Neural cell (in vitro differentiated cells): ENCODE results near the gene LRP1. TPM values are rescaled to one million over a fixed set of nuclear protein-coding genes. Genes with fewer than 3 reads are reported as not detected.

ENCODE experiments used
- H2AFZ ChIP-seq: fragments of 200-600, 300-800 bp; sonication (generic), shearing (Covaris generic); 2 replicates; pipeline ENCODE4 v1.6.0; 2014; ENCODE audit warnings: low read depth, mild to moderate bottlenecking, antibody characterized with exemption, low read length, moderate library complexity
- H3F3A ChIP-seq: fragments of 200-600 bp; shearing (Covaris generic); 2 replicates; pipeline ENCODE4 v1.6.1; 2016; ENCODE audit warnings: mild to moderate bottlenecking, moderate library complexity, mixed read lengths, antibody characterized with exemption, low read length; ENCODE audit not compliant: insufficient read depth, poor library complexity, severe bottlenecking
- H3K27ac ChIP-seq: fragments of 200-600, 300-800 bp; sonication (generic), shearing (Covaris generic); 2 replicates; pipeline ENCODE4 v1.5.1; 2014; ENCODE audit warnings: mild to moderate bottlenecking, low read length, moderate library complexity
- H3K27me3 ChIP-seq: fragments of 300-800, 200-600 bp; sonication (generic), shearing (Covaris generic); 2 replicates; pipeline ENCODE4 v1.6.0; 2014; ENCODE audit warnings: mild to moderate bottlenecking, low read depth, low read length, moderate library complexity; ENCODE audit not compliant: insufficient read depth
- H3K36me3 ChIP-seq: fragments of 300-800, 200-600 bp; sonication (generic), shearing (Covaris generic); 2 replicates; pipeline ENCODE4 v1.5.1; 2014; ENCODE audit warnings: mild to moderate bottlenecking, antibody characterized with exemption, low read length, moderate library complexity; ENCODE audit not compliant: insufficient read depth
- H3K4me2 ChIP-seq: fragments of 300-800, 200-600 bp; sonication (generic), shearing (Covaris generic); 2 replicates; pipeline ENCODE4 v1.6.0; 2014; ENCODE audit warnings: mild to moderate bottlenecking, low read length
- H3K4me3 ChIP-seq: fragments of 300-800, 200-600 bp; sonication (generic), shearing (Covaris generic); 2 replicates; pipeline ENCODE4 v1.5.1; 2014; ENCODE audit warnings: mild to moderate bottlenecking, low read length, moderate library complexity
- H3K79me2 ChIP-seq: fragments of 200-600 bp; shearing (Covaris generic); replicated peaks from 2 replicates; pipeline ENCODE4 v1.6.0; 2014; ENCODE audit warnings: mild to moderate bottlenecking, low read length, moderate library complexity; ENCODE audit not compliant: insufficient read depth
- H3K9ac ChIP-seq: fragments of 300-800, 200-600 bp; sonication (generic), shearing (Covaris generic); 2 replicates; pipeline ENCODE4 v1.6.1; 2016; ENCODE audit warnings: mild to moderate bottlenecking, low read length, mixed read lengths
- H3K9me2 ChIP-seq: fragments of 200-600 bp; shearing (Covaris generic); 2 replicates; pipeline ENCODE4 v1.6.1; 2016; ENCODE audit warnings: mild to moderate bottlenecking, low read length, mixed read lengths; ENCODE audit not compliant: insufficient read depth
- H3K9me3 ChIP-seq: fragments of 200-600, 300-800 bp; sonication (generic), shearing (Covaris generic); 2 replicates; pipeline ENCODE4 v1.6.1; 2016; ENCODE audit warnings: mild to moderate bottlenecking, mixed run types, low read length, moderate library complexity, mixed read lengths
- H4K20me1 ChIP-seq: fragments of 200-600 bp; shearing (Covaris generic); 2 replicates; pipeline ENCODE4 v1.6.1; 2016; ENCODE audit warnings: mild to moderate bottlenecking, mixed run types; ENCODE audit not compliant: insufficient read depth
- EP300 ChIP-seq: fragments of 450-650 bp; conservative IDR thresholded peaks from 2 replicates; pipeline ENCODE4 v1.6.1; 2014; ENCODE audit warnings: antibody characterized with exemption, mild to moderate bottlenecking, moderate library complexity; ENCODE audit not compliant: poor library complexity, severe bottlenecking
- EZH2 ChIP-seq: fragments of 200-600, 300-800 bp; shearing (Covaris generic), sonication (generic); IDR thresholded peaks from 2 replicates; pipeline ENCODE4 v1.6.1; 2014; ENCODE audit warnings: antibody characterized with exemption, low read length, borderline replicate concordance, mild to moderate bottlenecking; ENCODE audit not compliant: insufficient read depth, poor library complexity, severe bottlenecking
- MXI1 ChIP-seq: fragments of 450-650 bp; conservative IDR thresholded peaks from 2 replicates; pipeline ENCODE4 v1.6.1; 2014; ENCODE audit warnings: antibody characterized with exemption, mild to moderate bottlenecking; ENCODE audit not compliant: poor library complexity, severe bottlenecking
- POLR2AphosphoS5 ChIP-seq: IDR thresholded peaks from 2 replicates; pipeline ENCODE4 v1.6.1; 2012
- RAD21 ChIP-seq: fragments of 450-650 bp; conservative IDR thresholded peaks from 2 replicates; pipeline ENCODE4 v1.6.1; 2014; ENCODE audit warnings: antibody characterized with exemption, mild to moderate bottlenecking, moderate library complexity
- REST ChIP-seq: IDR thresholded peaks from 2 replicates; pipeline ENCODE4 v1.6.1; 2012; ENCODE audit warnings: borderline replicate concordance
- SMC3 ChIP-seq: fragments of 450-650 bp; conservative IDR thresholded peaks from 2 replicates; pipeline ENCODE4 v1.6.1; 2014; ENCODE audit warnings: antibody characterized with exemption, mild to moderate bottlenecking, moderate library complexity; ENCODE audit not compliant: poor library complexity
- TAF1 ChIP-seq: IDR thresholded peaks from 2 replicates; pipeline ENCODE4 v1.6.1; 2012; ENCODE audit warnings: low read depth
- polyA plus RNA-seq: library from polyadenylated mRNA; depleted of rRNA; stranded (reverse); fragments of >200 nt; gene quantifications from 2 replicates; pipeline ENCODE4 v1.2.3, GENCODE V29; 2014
- TF ChIP-seq, protein P1 (sequence below): fragments of 450-650 bp; IDR thresholded peaks from 2 replicates; pipeline ENCODE4 v1.5.1; 2014; ENCODE audit warnings: antibody characterized with exemption, mild to moderate bottlenecking, moderate library complexity; ENCODE audit not compliant: poor library complexity, severe bottlenecking

The LRP1 gene
- polyA plus RNA-seq, 1 donor from 2014 or later, result 18.2 TPM

- Histone ChIP-seq H3K4me2 (no peak overlapping the region), H3K27ac (no peak overlapping the region), H3K9me2 (no peaks in the 10 kb centered on the region), H3K9ac (no peak overlapping the region), H3F3A (no peaks in the 10 kb centered on the region), H3K79me2 (no peaks in the 10 kb centered on the region), H2AFZ (no peak overlapping the region), H3K27me3 (peaks cover 40% of the 10 kb centered on the region), H3K4me3 (no peak overlapping the region), H3K36me3 (peaks cover 6% of the 10 kb centered on the region), H4K20me1 (no peaks in the 10 kb centered on the region), H3K9me3 (no peaks in the 10 kb centered on the region)
- no peak for TF ChIP-seq TAF1
- TF ChIP-seq MXI1, result peak; percentile 60
- TF ChIP-seq EP300, result no peak
- TF ChIP-seq POLR2AphosphoS5, result no peak
- TF ChIP-seq REST, result no peak
- TF ChIP-seq SMC3, result peak; percentile 91
- no peak for TF ChIP-seq EZH2
- TF ChIP-seq, protein P1, sequence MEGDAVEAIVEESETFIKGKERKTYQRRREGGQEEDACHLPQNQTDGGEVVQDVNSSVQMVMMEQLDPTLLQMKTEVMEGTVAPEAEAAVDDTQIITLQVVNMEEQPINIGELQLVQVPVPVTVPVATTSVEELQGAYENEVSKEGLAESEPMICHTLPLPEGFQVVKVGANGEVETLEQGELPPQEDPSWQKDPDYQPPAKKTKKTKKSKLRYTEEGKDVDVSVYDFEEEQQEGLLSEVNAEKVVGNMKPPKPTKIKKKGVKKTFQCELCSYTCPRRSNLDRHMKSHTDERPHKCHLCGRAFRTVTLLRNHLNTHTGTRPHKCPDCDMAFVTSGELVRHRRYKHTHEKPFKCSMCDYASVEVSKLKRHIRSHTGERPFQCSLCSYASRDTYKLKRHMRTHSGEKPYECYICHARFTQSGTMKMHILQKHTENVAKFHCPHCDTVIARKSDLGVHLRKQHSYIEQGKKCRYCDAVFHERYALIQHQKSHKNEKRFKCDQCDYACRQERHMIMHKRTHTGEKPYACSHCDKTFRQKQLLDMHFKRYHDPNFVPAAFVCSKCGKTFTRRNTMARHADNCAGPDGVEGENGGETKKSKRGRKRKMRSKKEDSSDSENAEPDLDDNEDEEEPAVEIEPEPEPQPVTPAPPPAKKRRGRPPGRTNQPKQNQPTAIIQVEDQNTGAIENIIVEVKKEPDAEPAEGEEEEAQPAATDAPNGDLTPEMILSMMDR, result peak; percentile 90
- peak; percentile 88 for TF ChIP-seq RAD21
These were observed 84.9 kb downstream of the LRP1 start for GRCh38 chr12:57213058-57213715.

DNA sequence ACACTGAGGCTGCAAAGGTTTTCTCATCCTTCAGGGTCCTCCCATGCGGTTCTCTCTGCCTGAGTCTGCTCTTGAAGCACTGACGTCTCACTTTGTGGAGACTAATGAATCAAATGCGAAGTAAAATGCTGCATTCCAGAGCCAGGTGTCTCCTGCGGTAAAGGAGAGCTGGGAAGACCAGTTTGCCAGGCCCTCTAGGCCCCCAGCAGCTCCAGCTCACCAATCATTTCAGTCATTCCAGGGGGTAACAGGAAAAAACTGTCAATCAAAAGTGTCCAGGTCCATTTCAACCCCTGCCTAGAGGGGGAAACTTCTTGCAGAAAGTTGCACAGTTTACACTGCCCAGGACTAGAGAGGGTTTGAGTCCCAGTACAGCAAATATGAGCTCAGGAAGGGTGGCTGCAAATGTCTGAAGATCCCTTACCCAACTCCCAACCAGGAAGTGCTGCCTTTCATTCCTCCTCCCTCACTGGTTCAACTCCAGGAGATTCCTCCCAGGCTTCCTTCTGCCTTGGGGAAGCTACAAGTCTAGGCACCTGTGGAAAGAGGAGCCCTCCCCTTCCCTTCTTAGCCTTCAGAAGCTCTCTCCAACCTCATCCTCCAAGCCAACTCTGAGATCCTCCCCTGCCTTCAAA lies 85.6 kb downstream of the LRP1 start:
- no peak overlapping the region for H2AFZ ChIP-seq
- no peak overlapping the region for H3K27ac ChIP-seq
- H3K4me3 ChIP-seq, result no peak overlapping the region
- H3K9ac ChIP-seq, result no peak overlapping the region
- H3K4me2 ChIP-seq, result no peak overlapping the region
- H3F3A ChIP-seq, result no peaks in the 10 kb centered on the region
- no peaks in the 10 kb centered on the region for H3K9me3 ChIP-seq
- TF ChIP-seq TAF1 (no peak), EP300 (no peak), EZH2 (no peak), SMC3 (no peak), REST (no peak), POLR2AphosphoS5 (no peak), RAD21 (no peak)
- TF ChIP-seq, protein P1, result no peak
- no peaks in the 10 kb centered on the region for H3K9me2 ChIP-seq
- H4K20me1 ChIP-seq, result no peaks in the 10 kb centered on the region
- peaks cover 47% of the 10 kb centered on the region for H3K27me3 ChIP-seq
- no peaks in the 10 kb centered on the region for H3K79me2 ChIP-seq
- H3K36me3 ChIP-seq, result peaks cover 6% of the 10 kb centered on the region
